Spleen (tissue), 11 donors: ENCODE measurements around the gene GUCA1A. TPM values are rescaled to one million over a fixed set of nuclear protein-coding genes. Genes with fewer than 3 reads are reported as not detected.
A peak's percentile ranks its signal among the peaks of the same experiment; 100 is the strongest.

Experiments used
- DNase-seq: peaks from one replicate; pipeline ENCODE4 v3.0.0-alpha.2; 2020
- H3K27ac ChIP-seq, 8 donors: fragments of 200-600 bp; sonication (generic) in 7 of 8; 1 replicate in 4 of 8; 2 replicates in 4 of 8; pipeline versions ENCODE4 v1.5.0 to v1.8.0; 2016 to 2021; ENCODE audit warnings: inconsistent platforms in 4 of 8, mild to moderate bottlenecking in 4 of 8, moderate library complexity in 1 of 8
- H3K27me3 ChIP-seq, 7 donors: fragments of 200-600 bp; sonication (generic) in 6 of 7; replicated peaks in 1 of 7; 1 replicate in 4 of 7; 2 replicates in 3 of 7; pipeline versions ENCODE4 v1.5.0 to v1.8.0; 2016 to 2021; ENCODE audit warnings: inconsistent platforms in 3 of 7, mild to moderate bottlenecking in 1 of 7
- H3K36me3 ChIP-seq, 6 donors: fragments of 200-600 bp; sonication (generic) in 5 of 6; 1 replicate in 4 of 6; 2 replicates in 2 of 6; pipeline versions ENCODE4 v1.5.0 to v1.8.0; 2016 to 2021; ENCODE audit warnings: inconsistent platforms in 2 of 6
- H3K4me1 ChIP-seq, 6 donors: fragments of 200-600 bp; sonication (generic) in 5 of 6; 1 replicate in 3 of 6; 2 replicates in 3 of 6; pipeline versions ENCODE4 v1.5.0 to v1.8.0; 2016 to 2021; ENCODE audit warnings: inconsistent platforms in 3 of 6
- H3K4me3 ChIP-seq, 8 donors: fragments of 200-600 bp; sonication (generic) in 7 of 8; 1 replicate in 4 of 8; 2 replicates in 4 of 8; pipeline versions ENCODE4 v1.5.0 to v1.8.0; 2016 to 2021; ENCODE audit warnings: inconsistent platforms in 4 of 8, mild to moderate bottlenecking in 4 of 8, moderate library complexity in 2 of 8
- H3K9me3 ChIP-seq, 8 donors: fragments of 200-600 bp; sonication (generic) in 7 of 8; 1 replicate in 4 of 8; 2 replicates in 4 of 8; pipeline versions ENCODE4 v1.5.0 to v1.8.0; 2016 to 2021; ENCODE audit warnings: inconsistent platforms in 4 of 8
- CTCF ChIP-seq, 11 experiments: fragments of 200-600 bp in 7 of 11; fragments of 450-650 bp in 4 of 11; sonication (generic) in 4 of 11; IDR thresholded peaks in 8 of 11; conservative IDR thresholded peaks in 3 of 11; 1 replicate in 7 of 11; 2 replicates in 4 of 11; pipeline versions ENCODE4 v1.4.0 to v1.8.0; 2016 to 2021; ENCODE audit warnings: antibody characterized with exemption in 11 of 11, inconsistent platforms in 4 of 11, mild to moderate bottlenecking in 1 of 11
- POLR2A ChIP-seq, 3 donors: fragments of 450-650 bp; IDR thresholded peaks; one replicate each; pipeline ENCODE4 v1.5.1; 2017; ENCODE audit warnings: antibody characterized with exemption in 3 of 3, mild to moderate bottlenecking in 1 of 3
- POLR2AphosphoS5 ChIP-seq, 3 donors: sonication (generic); formaldehyde crosslinking; IDR thresholded peaks; one replicate each; pipeline ENCODE4 v1.5.1; 2017; ENCODE audit warnings: antibody characterized with exemption in 3 of 3
- WGBS, 5 donors: extraction: QIAGEN DNeasy Blood & Tissue Kit in 3 of 5; methylation state at CpG; one replicate each; pipeline versions ENCODE4 v1.1.5 to v1.1.7; 2013 to 2018; 5-methylcytosine and 5-hydroxymethylcytosine counted together
- intact Hi-C: fragments of 100-400 bp; cut with DNase I; formaldehyde crosslinking; loops from one replicate; pipeline ENCODE4 v1.15.0; 2023; ENCODE audit warnings: low total_unique reads
- polyA plus RNA-seq, 3 donors: library from polyadenylated mRNA; stranded (reverse); fragments of 200-250 nt; gene quantifications; one replicate each; pipeline ENCODE4 v1.2.1, GENCODE V29; 2013
- total RNA-seq, 7 donors: library from RNA; depleted of rRNA in 3 of 7; stranded (reverse); fragments of >200 nt in 3 of 7; fragmentation: NEBNext Ultra II Directional in 4 of 7; extraction: Animal tissue kit (Norgen Biotek cat#: 25700) in 4 of 7; gene quantifications; one replicate each; pipeline versions ENCODE4 v1.1.0 to v1.2.1, GENCODE V29; 2016 to 2021
- donor health status: healthy with polysubstance abuse.
- donor health status: DM: no; HTN: no; CAD: no; lungs with moderate emphysema.
- donor health status: DM: no; HTN: no; CAD: no.
- donor health status: Bipolar disorder and iron deficiency.
- donor health status: healthy.
- donor health status: DM: no; HTN: no; CAD: no.
- donor health status: DM: yes; HTN: yes; CAD: no.

Gene GUCA1A
- total and polyA plus RNA-seq, 10 donors, result 0.11 TPM; not detected in 9

GRCh38 chr6:42176981-42177380, 3.8 kb downstream of the GUCA1A start:
- Histone ChIP-seq H3K4me1 (peaks cover 0 to 7% (median 0%) of the 10 kb centered on the region in 6 donors), H3K27me3 (peaks cover 0 to 23% (median 14%) of the 10 kb centered on the region in 7 donors), H3K9me3 (no peaks in the 10 kb centered on the region), H3K36me3 (no peaks in the 10 kb centered on the region), H3K27ac (no peak overlapping the region), H3K4me3 (no peak overlapping the region)
- no peak for DNase-seq
- TF ChIP-seq CTCF (IDR thresholded peaks at IDR 0.05 in 8 of 11, conservative IDR thresholded peaks at IDR 0.05 in 3 of 11) (no peak), POLR2A (IDR thresholded peaks at IDR 0.05) (no peak), POLR2AphosphoS5 (IDR thresholded peaks at IDR 0.05) (no peak)
- intact Hi-C loops, result no loop called here

- intact Hi-C loops, result no loop called here
- TF ChIP-seq POLR2A (IDR thresholded peaks at IDR 0.05) (no peak), CTCF (IDR thresholded peaks at IDR 0.05 in 8 of 11, conservative IDR thresholded peaks at IDR 0.05 in 3 of 11) (no peak), POLR2AphosphoS5 (IDR thresholded peaks at IDR 0.05) (no peak)
- 21 to 60% (median 29%) methylated on average over 8 to 27 of the region's 27 CpGs for WGBS, 5 donors
Measured at GRCh38 chr6:42177514-42178364, 4.6 kb downstream of the GUCA1A start.

GRCh38 chr6:42179261-42179944, 6.2 kb downstream of the GUCA1A start:
- TF ChIP-seq POLR2AphosphoS5 (IDR thresholded peaks at IDR 0.05) (no peak), POLR2A (IDR thresholded peaks at IDR 0.05) (no peak), CTCF (IDR thresholded peaks at IDR 0.05 in 8 of 11, conservative IDR thresholded peaks at IDR 0.05 in 3 of 11) (no peak)
- H3K9me3 ChIP-seq, result no peaks in the 10 kb centered on the region
- intact Hi-C loops, result no loop called here
- H3K4me3 ChIP-seq, result no peak overlapping the region
- no peaks in the 10 kb centered on the region for H3K36me3 ChIP-seq
- WGBS, 5 donors, result 91 to 93% (median 92%) methylated on average over 17 to 20 of the region's 20 CpGs
- no peak for DNase-seq
- no peak overlapping the region for H3K27ac ChIP-seq
- peaks cover 0 to 23% (median 14%) of the 10 kb centered on the region in 7 donors for H3K27me3 ChIP-seq
- H3K4me1 ChIP-seq, result peaks cover 0 to 7% (median 0%) of the 10 kb centered on the region in 6 donors

More at GRCh38 chr6:42177514-42178364, 4.6 kb downstream of the GUCA1A start:
- H3K4me3 ChIP-seq, result peak overlapping the region in 1 of 8 donors; percentile 22
- H3K36me3 ChIP-seq, result no peaks in the 10 kb centered on the region
- H3K9me3 ChIP-seq, result no peaks in the 10 kb centered on the region
- no peak overlapping the region for H3K27ac ChIP-seq
- no peak for DNase-seq
- H3K27me3 ChIP-seq, result peaks cover 0 to 23% (median 14%) of the 10 kb centered on the region in 7 donors
- H3K4me1 ChIP-seq, result peaks cover 0 to 7% (median 0%) of the 10 kb centered on the region in 6 donors

- WGBS, 5 donors, result 57 to 70% (median 65%) methylated on average over 3 of the region's 3 CpGs
- DNase-seq, result no peak
Measured at GRCh38 chr6:42179945-42180313, 6.8 kb downstream of the GUCA1A start.

More at GRCh38 chr6:42179945-42180313, 6.8 kb downstream of the GUCA1A start:
- Histone ChIP-seq H3K4me3 (no peak overlapping the region), H3K27me3 (peaks cover 0 to 23% (median 14%) of the 10 kb centered on the region in 7 donors), H3K9me3 (no peaks in the 10 kb centered on the region), H3K27ac (no peak overlapping the region), H3K36me3 (no peaks in the 10 kb centered on the region), H3K4me1 (peaks cover 0 to 7% (median 0%) of the 10 kb centered on the region in 6 donors)
- TF ChIP-seq CTCF (IDR thresholded peaks at IDR 0.05 in 8 of 11, conservative IDR thresholded peaks at IDR 0.05 in 3 of 11), result no peak
- intact Hi-C loops, result no loop called here
